Esophagus squamous epithelium (tissue), 4 donors: ENCODE data around the gene EIF4EBP3.

Source experiments
- CTCF ChIP-seq, 6 experiments: fragments of 450-650 bp in 4 of 6; fragments of 200-600 bp in 2 of 6; sonication (generic) in 2 of 6; IDR thresholded peaks; one replicate each; pipeline ENCODE4 v1.5.1; 2016 to 2019; ENCODE audit warnings: antibody characterized with exemption in 6 of 6, mild to moderate bottlenecking in 4 of 6, moderate library complexity in 4 of 6
- POLR2A ChIP-seq, 4 donors: fragments of 450-650 bp; IDR thresholded peaks; one replicate each; pipeline ENCODE4 v1.6.1; 2017; ENCODE audit warnings: antibody characterized with exemption in 4 of 4, mild to moderate bottlenecking in 4 of 4, moderate library complexity in 3 of 4

GRCh38 chr5:140565024-140565779 lies 17.7 kb downstream of the EIF4EBP3 start:
- TF ChIP-seq CTCF (IDR thresholded peaks at IDR 0.05) (no peak), POLR2A (IDR thresholded peaks at IDR 0.05) (no peak)
